ENCODE results near the gene DHPS.
"Not testable (repeated sequence)": the region's sequence is repeated elsewhere in the genome, so short reads cannot be mapped to it uniquely, and the experiment has no call there.

The DHPS gene

GRCh38 chr19:12720296-12720695 is 38.6 kb upstream of the DHPS start:
- no peak for TF ChIP-seq CTCF (IDR thresholded peaks at IDR 0.05; ENCODE audit: extremely low read depth, insufficient read depth, missing control alignments)
- in situ Hi-C loops (cut with MboI; ENCODE audit: low pct_unique_long_range_greater_than_20kb, low sequenced_read_pairs, unreplicated experiment), result no loop called here
- no peak for DNase-seq (ENCODE audit: low spot score)

GRCh38 chr19:12715929-12716328 is 34.2 kb upstream of the DHPS start:
- no peak for DNase-seq (ENCODE audit: low spot score)
- in situ Hi-C loops (cut with MboI; ENCODE audit: low pct_unique_long_range_greater_than_20kb, low sequenced_read_pairs, unreplicated experiment), result no loop called here
- TF ChIP-seq CTCF (IDR thresholded peaks at IDR 0.05; ENCODE audit: extremely low read depth, insufficient read depth, missing control alignments), result no peak

- DNase-seq (ENCODE audit: low spot score), result no peak
- no peak for TF ChIP-seq CTCF (IDR thresholded peaks at IDR 0.05; ENCODE audit: extremely low read depth, insufficient read depth, missing control alignments)
- in situ Hi-C loops (cut with MboI; ENCODE audit: low pct_unique_long_range_greater_than_20kb, low sequenced_read_pairs, unreplicated experiment), result no loop called here
These were observed 33.4 kb upstream of the DHPS start for GRCh38 chr19:12715102-12715501.

- DNase-seq (ENCODE audit: low spot score); in situ Hi-C loops (cut with MboI; ENCODE audit: low pct_unique_long_range_greater_than_20kb, low sequenced_read_pairs, unreplicated experiment): not testable (repeated sequence)
These were observed 31.6 kb upstream of the DHPS start for GRCh38 chr19:12713304-12713703.

GRCh38 chr19:12712077-12712476 is 30.4 kb upstream of the DHPS start:
- in situ Hi-C loops (cut with MboI; ENCODE audit: low pct_unique_long_range_greater_than_20kb, low sequenced_read_pairs, unreplicated experiment), result not testable (repeated sequence)

GRCh38 chr19:12711187-12711586 is 29.5 kb upstream of the DHPS start:
- no peak for DNase-seq (ENCODE audit: low spot score)
- no peak for TF ChIP-seq CTCF (IDR thresholded peaks at IDR 0.05; ENCODE audit: extremely low read depth, insufficient read depth, missing control alignments)
- in situ Hi-C loops (cut with MboI; ENCODE audit: low pct_unique_long_range_greater_than_20kb, low sequenced_read_pairs, unreplicated experiment), result no loop called here

More at GRCh38 chr19:12712077-12712476, 30.4 kb upstream of the DHPS start:
- DNase-seq (ENCODE audit: low spot score), result not testable (repeated sequence)

GRCh38 chr19:12708641-12709040 is 27.0 kb upstream of the DHPS start:
- TF ChIP-seq CTCF (IDR thresholded peaks at IDR 0.05; ENCODE audit: extremely low read depth, insufficient read depth, missing control alignments), result no peak
- DNase-seq (ENCODE audit: low spot score), result no peak
- in situ Hi-C loops (cut with MboI; ENCODE audit: low pct_unique_long_range_greater_than_20kb, low sequenced_read_pairs, unreplicated experiment), result no loop called here

- in situ Hi-C loops (cut with MboI; ENCODE audit: low pct_unique_long_range_greater_than_20kb, low sequenced_read_pairs, unreplicated experiment), result no loop called here
- no peak for DNase-seq (ENCODE audit: low spot score)
- TF ChIP-seq CTCF (IDR thresholded peaks at IDR 0.05; ENCODE audit: extremely low read depth, insufficient read depth, missing control alignments), result no peak
These were observed 24.6 kb upstream of the DHPS start for GRCh38 chr19:12706332-12706718.

Data from GM13977 (cell line).